RWPE2 (cell line): ENCODE data around the gene PRMT7.

Experiments used
- ATAC-seq: fragments of 200-7000 bp; cut with Tn5 transposase; 3 replicates; pipeline ENCODE4 v1.9.1; 2021; ENCODE audit warnings: low read depth
- DNase-seq: peaks from one replicate; pipeline ENCODE4 v3.0.0-alpha.2; 2020; ENCODE audit warnings: low spot score
- H3K27ac ChIP-seq: fragments of 450-650 bp; 2 replicates; pipeline ENCODE4 v1.5.1; 2017; ENCODE audit warnings: mild to moderate bottlenecking; ENCODE audit not compliant: poor library complexity, severe bottlenecking
- H3K27me3 ChIP-seq: fragments of 250-450 bp; sonication (Bioruptor Pico); 2 replicates; pipeline ENCODE4 v1.5.1; 2021; ENCODE audit warnings: mild to moderate bottlenecking, moderate library complexity; ENCODE audit not compliant: insufficient read depth, poor library complexity, severe bottlenecking
- H3K36me3 ChIP-seq: fragments of 250-450 bp; sonication (Bioruptor Pico); 2 replicates; pipeline ENCODE4 v1.5.1; 2020; ENCODE audit warnings: low read depth, mild to moderate bottlenecking, moderate library complexity
- H3K4me1 ChIP-seq: fragments of 250-450 bp; sonication (Bioruptor Pico); 2 replicates; pipeline ENCODE4 v1.5.1; 2021; ENCODE audit warnings: mild to moderate bottlenecking, moderate library complexity; ENCODE audit not compliant: insufficient read depth, poor library complexity, severe bottlenecking
- H3K4me3 ChIP-seq: fragments of 250-450 bp; sonication (Bioruptor Pico); 2 replicates; pipeline ENCODE4 v1.5.1; 2021; ENCODE audit warnings: mild to moderate bottlenecking, moderate library complexity; ENCODE audit not compliant: severe bottlenecking
- H3K9me3 ChIP-seq: fragments of 250-450 bp; sonication (Bioruptor Pico); 2 replicates; pipeline ENCODE4 v1.5.1; 2021; ENCODE audit warnings: mild to moderate bottlenecking, moderate library complexity; ENCODE audit not compliant: severe bottlenecking
- TF ChIP-seq, protein P1 (sequence below): fragments of 450-650 bp; IDR thresholded peaks from one replicate; pipeline ENCODE4 v1.5.1; 2017; ENCODE audit warnings: mild to moderate bottlenecking, moderate library complexity; ENCODE audit not compliant: poor library complexity, severe bottlenecking

Gene PRMT7

DNA sequence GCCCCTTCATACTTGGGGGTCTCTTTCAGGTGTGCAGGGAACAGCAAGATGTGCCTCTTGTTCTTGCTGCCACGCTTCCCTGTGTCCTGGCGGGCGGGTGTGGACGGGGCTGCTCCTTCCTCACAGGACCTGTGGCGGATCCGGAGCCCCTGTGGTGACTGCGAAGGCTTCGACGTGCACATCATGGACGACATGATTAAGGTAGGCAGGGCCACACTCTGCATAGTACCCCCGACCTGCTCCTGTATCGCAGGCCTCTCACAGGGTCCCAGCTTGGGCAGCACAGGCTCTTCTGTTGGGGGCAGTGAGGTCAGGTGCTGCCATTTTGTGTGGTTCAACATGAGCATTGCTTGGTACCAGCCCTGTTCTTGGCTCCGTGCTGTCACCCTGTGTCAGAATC, 42.5 kb downstream of the PRMT7 start:
- TF ChIP-seq, protein P1, sequence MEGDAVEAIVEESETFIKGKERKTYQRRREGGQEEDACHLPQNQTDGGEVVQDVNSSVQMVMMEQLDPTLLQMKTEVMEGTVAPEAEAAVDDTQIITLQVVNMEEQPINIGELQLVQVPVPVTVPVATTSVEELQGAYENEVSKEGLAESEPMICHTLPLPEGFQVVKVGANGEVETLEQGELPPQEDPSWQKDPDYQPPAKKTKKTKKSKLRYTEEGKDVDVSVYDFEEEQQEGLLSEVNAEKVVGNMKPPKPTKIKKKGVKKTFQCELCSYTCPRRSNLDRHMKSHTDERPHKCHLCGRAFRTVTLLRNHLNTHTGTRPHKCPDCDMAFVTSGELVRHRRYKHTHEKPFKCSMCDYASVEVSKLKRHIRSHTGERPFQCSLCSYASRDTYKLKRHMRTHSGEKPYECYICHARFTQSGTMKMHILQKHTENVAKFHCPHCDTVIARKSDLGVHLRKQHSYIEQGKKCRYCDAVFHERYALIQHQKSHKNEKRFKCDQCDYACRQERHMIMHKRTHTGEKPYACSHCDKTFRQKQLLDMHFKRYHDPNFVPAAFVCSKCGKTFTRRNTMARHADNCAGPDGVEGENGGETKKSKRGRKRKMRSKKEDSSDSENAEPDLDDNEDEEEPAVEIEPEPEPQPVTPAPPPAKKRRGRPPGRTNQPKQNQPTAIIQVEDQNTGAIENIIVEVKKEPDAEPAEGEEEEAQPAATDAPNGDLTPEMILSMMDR, result no peak
- H3K9me3 ChIP-seq, result no peaks in the 10 kb centered on the region
- peaks cover 42% of the 10 kb centered on the region for H3K36me3 ChIP-seq
- no peaks in the 10 kb centered on the region for H3K4me1 ChIP-seq
- no peak overlapping the region for H3K27ac ChIP-seq
- no peaks in the 10 kb centered on the region for H3K27me3 ChIP-seq
- ATAC-seq (no peak), DNase-seq (no peak)
- H3K4me3 ChIP-seq, result no peak overlapping the region

DNA sequence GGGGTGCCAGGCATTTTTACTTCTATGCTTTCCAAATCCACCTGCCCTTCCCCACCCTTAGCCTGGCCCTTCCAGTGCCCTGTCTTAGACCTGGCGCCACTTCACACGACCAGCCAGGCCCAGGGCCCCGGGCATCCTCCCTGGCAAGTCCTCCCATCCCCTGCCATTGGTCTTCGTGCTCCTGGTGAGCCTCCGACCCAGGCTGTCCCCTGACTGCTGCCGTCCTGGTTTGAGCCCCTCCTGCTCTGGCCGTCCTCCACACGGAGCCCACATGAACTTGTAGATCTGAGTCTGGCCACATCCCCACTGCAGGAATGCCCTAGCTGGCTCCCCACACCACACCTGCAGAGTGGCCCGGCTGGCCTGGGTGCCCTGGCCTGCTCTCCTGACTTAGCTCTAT, 44.0 kb downstream of the PRMT7 start:
- H3K4me3 ChIP-seq, result no peak overlapping the region
- DNase-seq (no peak), ATAC-seq (no peak)
- H3K9me3 ChIP-seq, result no peaks in the 10 kb centered on the region
- no peaks in the 10 kb centered on the region for H3K4me1 ChIP-seq
- TF ChIP-seq, protein P1, result no peak
- H3K27ac ChIP-seq, result no peak overlapping the region
- H3K27me3 ChIP-seq, result no peaks in the 10 kb centered on the region
- peaks cover 33% of the 10 kb centered on the region for H3K36me3 ChIP-seq

DNA sequence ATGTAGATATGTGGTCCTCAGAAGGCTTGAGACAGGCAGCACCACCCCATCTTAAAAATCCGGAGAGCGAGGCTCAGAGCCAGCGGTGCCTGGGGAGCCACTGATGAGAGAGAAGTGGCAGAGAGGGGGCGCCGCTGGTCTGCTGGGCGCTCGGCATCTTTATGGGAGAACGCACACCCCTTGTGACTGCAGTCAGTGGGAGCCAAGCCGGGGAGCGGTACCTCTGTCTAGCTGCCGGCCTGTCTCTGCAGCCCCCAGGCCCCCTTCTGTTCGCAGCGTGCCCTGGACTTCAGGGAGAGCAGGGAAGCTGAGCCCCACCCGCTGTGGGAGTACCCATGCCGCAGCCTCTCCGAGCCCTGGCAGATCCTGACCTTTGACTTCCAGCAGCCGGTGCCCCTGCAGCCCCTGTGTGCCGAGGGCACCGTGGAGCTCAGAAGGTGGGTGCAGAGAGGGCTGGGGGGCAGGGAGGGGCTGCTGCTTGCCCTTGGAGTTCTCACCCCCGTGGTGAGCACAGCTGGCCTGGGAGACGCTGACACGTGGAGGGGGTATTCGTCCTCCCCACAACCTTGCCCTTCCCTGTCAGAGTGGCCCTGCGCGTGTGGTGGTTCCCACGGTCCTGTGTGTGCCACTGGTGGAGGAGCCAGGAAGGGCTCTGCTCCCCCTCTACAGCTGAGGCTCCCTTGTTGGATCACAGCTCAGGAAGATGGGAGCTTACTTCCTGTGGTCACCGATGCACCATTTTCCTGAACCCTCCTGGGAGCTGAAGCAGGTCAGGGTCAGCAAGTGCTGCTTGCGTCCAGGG, 44.8 kb downstream of the PRMT7 start:
- no peak for DNase-seq
- Histone ChIP-seq H3K36me3 (peaks cover 30% of the 10 kb centered on the region), H3K27me3 (no peaks in the 10 kb centered on the region), H3K4me3 (no peak overlapping the region), H3K9me3 (no peaks in the 10 kb centered on the region), H3K4me1 (no peaks in the 10 kb centered on the region), H3K27ac (no peak overlapping the region)
- TF ChIP-seq, protein P1, result no peak
- ATAC-seq, result no peak

DNA sequence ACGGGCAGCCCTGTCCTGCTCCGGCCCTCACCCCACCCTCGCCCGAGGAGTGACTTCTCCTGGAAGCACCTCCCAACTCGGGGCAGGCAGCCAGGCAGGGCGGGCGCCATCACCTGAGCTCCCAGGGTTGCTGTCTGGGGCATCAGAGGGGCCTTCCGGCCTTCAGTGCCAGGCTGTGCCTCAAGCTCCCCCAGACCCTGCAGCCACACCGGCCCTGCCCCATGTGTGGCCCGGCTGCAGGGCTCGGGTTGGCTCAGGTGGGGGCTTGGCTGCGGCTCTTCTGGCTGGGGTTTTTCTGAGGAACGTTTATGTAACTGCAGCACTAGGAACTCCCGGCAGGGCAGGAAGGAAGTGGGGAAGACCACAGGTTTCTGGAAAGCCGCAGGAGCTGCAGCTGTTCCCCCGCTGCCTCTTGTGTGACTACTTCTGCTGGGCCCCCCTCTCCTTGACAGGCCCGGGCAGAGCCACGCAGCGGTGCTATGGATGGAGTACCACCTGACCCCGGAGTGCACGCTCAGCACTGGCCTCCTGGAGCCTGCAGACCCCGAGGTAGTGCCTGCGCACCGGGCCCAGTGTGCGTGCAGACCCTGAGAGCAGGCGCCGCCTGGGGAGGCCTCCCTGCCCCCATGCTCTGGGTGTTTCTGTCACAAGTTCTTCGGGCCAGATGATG, 45.6 kb downstream of the PRMT7 start:
- Histone ChIP-seq H3K27me3 (no peaks in the 10 kb centered on the region), H3K27ac (no peak overlapping the region), H3K4me3 (no peak overlapping the region), H3K4me1 (no peaks in the 10 kb centered on the region), H3K9me3 (no peaks in the 10 kb centered on the region), H3K36me3 (peaks cover 29% of the 10 kb centered on the region)
- DNase-seq (no peak), ATAC-seq (no peak)
- TF ChIP-seq, protein P1, result no peak

DNA sequence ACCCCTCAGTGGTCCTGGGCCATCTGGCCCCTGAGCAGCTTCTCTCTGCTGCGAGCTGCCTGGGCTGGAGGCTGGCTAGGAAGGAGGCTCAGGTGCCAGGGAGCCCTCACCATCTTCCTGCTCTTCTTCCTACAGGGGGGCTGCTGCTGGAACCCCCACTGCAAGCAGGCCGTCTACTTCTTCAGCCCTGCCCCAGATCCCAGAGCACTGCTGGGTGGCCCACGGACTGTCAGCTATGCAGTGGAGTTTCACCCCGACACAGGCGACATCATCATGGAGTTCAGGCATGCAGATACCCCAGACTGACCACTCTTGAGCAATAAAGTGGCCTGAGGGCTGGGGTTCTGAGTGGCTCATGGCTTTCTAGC, 46.1 kb downstream of the PRMT7 start:
- ATAC-seq, result no peak
- TF ChIP-seq, protein P1, result no peak
- Histone ChIP-seq H3K27ac (no peak overlapping the region), H3K4me1 (no peaks in the 10 kb centered on the region), H3K4me3 (no peak overlapping the region), H3K9me3 (no peaks in the 10 kb centered on the region), H3K36me3 (peaks cover 29% of the 10 kb centered on the region), H3K27me3 (no peaks in the 10 kb centered on the region)
- no peak for DNase-seq
